ENCODE measurements around the gene RCC2. TPM values are rescaled to one million over a fixed set of nuclear protein-coding genes. Genes with fewer than 3 reads are reported as not detected.

RCC2 gene
- total RNA-seq, 1 experiment from 2014 or later = 473 TPM

GRCh38 chr1:17466359-17466758, 26.9 kb upstream of the RCC2 start:
- Histone ChIP-seq H2AFZ (ENCODE audit: low read length) (no peak overlapping the region), H3K4ac (ENCODE audit: low read depth, low read length) (no peak overlapping the region), H3K56ac (ENCODE audit: insufficient read length, low read depth, low read length) (no peak overlapping the region), H3T11ph (ENCODE audit: low read length) (no peak overlapping the region), H3K79me1 (ENCODE audit: insufficient read depth, low read depth, low read length, poor library complexity, severe bottlenecking) (no peaks in the 10 kb centered on the region), H4K5ac (ENCODE audit: insufficient read length, low read depth, low read length) (no peak overlapping the region), H3K9ac (ENCODE audit: extremely low read depth, insufficient read length, low read length) (no peak overlapping the region), H3K14ac (ENCODE audit: insufficient read depth, low read length) (no peak overlapping the region), H3K9me3 (ENCODE audit: control insufficient read depth, low read depth, low read length) (no peaks in the 10 kb centered on the region), H2BK120ac (ENCODE audit: low read depth, low read length, poor library complexity, severe bottlenecking) (no peak overlapping the region), H4K91ac (ENCODE audit: insufficient read length, low read depth, low read length) (no peak overlapping the region), H2BK20ac (ENCODE audit: low read depth, low read length, poor library complexity, severe bottlenecking) (no peak overlapping the region), H3K4me1 (ENCODE audit: insufficient read depth, low read length) (peaks cover 5% of the 10 kb centered on the region; the same call in 1 of the 2 replicates), H3K18ac (ENCODE audit: insufficient read length, low read depth, low read length) (no peak overlapping the region), H3K4me2 (ENCODE audit: insufficient read depth, insufficient read length, low read length) (no peak overlapping the region), H2BK5ac (ENCODE audit: insufficient read length, low read length) (no peak overlapping the region), H4K20me1 (ENCODE audit: control insufficient read depth, insufficient read depth, insufficient read length) (no peaks in the 10 kb centered on the region), H3K27ac (ENCODE audit: insufficient read length, low read depth, low read length) (no peak overlapping the region), H2BK15ac (ENCODE audit: low read depth, low read length) (no peak overlapping the region), H3K27me3 (ENCODE audit: insufficient read depth, low read length) (no peaks in the 10 kb centered on the region), H2BK12ac (ENCODE audit: insufficient read length, low read depth, low read length) (no peak overlapping the region), H3K79me2 (ENCODE audit: insufficient read depth, low read length) (no peaks in the 10 kb centered on the region), H3K23ac (ENCODE audit: insufficient read length, low read depth, low read length) (no peak overlapping the region), H2AK5ac (ENCODE audit: insufficient read length, low read length) (no peak overlapping the region), H3K23me2 (ENCODE audit: insufficient read length, low read depth, low read length, poor library complexity, severe bottlenecking) (no peaks in the 10 kb centered on the region), H4K8ac (replicated peaks; ENCODE audit: insufficient read length, low read depth, low read length) (no peak overlapping the region)
- no peaks in the 10 kb centered on the region; a peak in 1 of 5 replicates for H3K9me3 Mint-ChIP-seq
- H3K4me1 Mint-ChIP-seq = peaks cover 36 to 49% of the 10 kb centered on the region in 2 experiments
- H3K27me3 Mint-ChIP-seq (ENCODE audit: low read depth) = peaks cover 5% of the 10 kb centered on the region
- DNase-seq = peak; percentile 53
- no CpG with 5 or more reads among the region's 6 CpGs for WGBS (ENCODE audit: extremely low coverage, insufficient read length, low lambda C conversion rate)
- no peak overlapping the region; a peak in 1 of 5 replicates for H3K4me3 Mint-ChIP-seq
- H3K36me3 Mint-ChIP-seq (ENCODE audit: insufficient read depth in 1 of 3, low read depth in 3 of 3) = no peaks in the 10 kb centered on the region; a peak in 1 of 7 replicates
- TF ChIP-seq CTCF (conservative IDR thresholded peaks at IDR 0.05) = no peak
- no peak overlapping the region for H3K27ac Mint-ChIP-seq
